ENCODE measurements around the gene TMEM150B. TPM values are rescaled to one million over a fixed set of nuclear protein-coding genes. Genes with fewer than 3 reads are reported as not detected.

TMEM150B gene
- total and polyA plus RNA-seq, 2 donors = 0.48 to 1.7 TPM

- Histone ChIP-seq H3K4me1 (ENCODE audit: insufficient read depth) (no peaks in the 10 kb centered on the region), H3K36me3 (ENCODE audit: insufficient read depth) (no peaks in the 10 kb centered on the region), H3K27ac (ENCODE audit: low read depth) (no peak overlapping the region), H3K4me3 (ENCODE audit: low read depth, low read length) (no peak overlapping the region)
- no peak for DNase-seq (ENCODE audit: extremely low spot score)
- 70% methylated on average over 47 of the region's 47 CpGs for WGBS
Measured at GRCh38 chr19:55312621-55313512, 12.3 kb downstream of the TMEM150B start.

- WGBS = 87% methylated on average over 18 of the region's 18 CpGs
- H3K4me3 ChIP-seq (ENCODE audit: low read depth, low read length) = no peak overlapping the region
Measured at GRCh38 chr19:55311797-55312196, 13.3 kb downstream of the TMEM150B start.

GRCh38 chr19:55311397-55311796 lies 13.7 kb downstream of the TMEM150B start:
- H3K4me1 ChIP-seq (ENCODE audit: insufficient read depth) = no peaks in the 10 kb centered on the region
- WGBS = 86% methylated on average over 9 of the region's 9 CpGs
- H3K4me3 ChIP-seq (ENCODE audit: low read depth, low read length) = no peak overlapping the region
- H3K36me3 ChIP-seq (ENCODE audit: insufficient read depth) = no peaks in the 10 kb centered on the region
- no peak for DNase-seq (ENCODE audit: extremely low spot score)
- no peak overlapping the region for H3K27ac ChIP-seq (ENCODE audit: low read depth)

More at GRCh38 chr19:55311797-55312196, 13.3 kb downstream of the TMEM150B start:
- no peak for DNase-seq (ENCODE audit: extremely low spot score)
- H3K27ac ChIP-seq (ENCODE audit: low read depth) = no peak overlapping the region
- no peaks in the 10 kb centered on the region for H3K36me3 ChIP-seq (ENCODE audit: insufficient read depth)
- no peaks in the 10 kb centered on the region for H3K4me1 ChIP-seq (ENCODE audit: insufficient read depth)

DNA sequence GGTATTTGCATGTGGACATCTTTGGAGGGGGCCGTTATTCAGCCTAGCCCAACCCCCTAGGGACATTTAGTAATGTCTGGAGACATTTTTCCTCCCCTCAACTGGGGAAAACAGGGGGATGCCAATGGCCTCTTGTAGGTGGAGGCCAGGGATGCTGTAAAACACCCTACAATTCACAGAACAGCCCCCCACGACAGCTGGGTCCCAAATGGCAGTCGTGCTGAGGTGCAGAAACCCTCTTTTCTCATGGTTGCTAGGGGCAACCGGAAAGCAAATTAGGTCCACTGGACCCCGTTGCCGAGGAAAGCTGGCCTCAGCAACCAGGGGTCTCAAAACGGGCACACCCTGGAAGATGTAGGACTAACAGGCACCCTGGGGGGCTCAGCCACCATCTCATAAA lies 14.6 kb downstream of the TMEM150B start:
- Histone ChIP-seq H3K36me3 (ENCODE audit: insufficient read depth) (no peaks in the 10 kb centered on the region), H3K4me1 (ENCODE audit: insufficient read depth) (no peaks in the 10 kb centered on the region), H3K27ac (ENCODE audit: low read depth) (no peak overlapping the region), H3K4me3 (ENCODE audit: low read depth, low read length) (no peak overlapping the region)
- no peak for DNase-seq (ENCODE audit: extremely low spot score)
- WGBS = 76% methylated on average over 7 of the region's 7 CpGs

DNA sequence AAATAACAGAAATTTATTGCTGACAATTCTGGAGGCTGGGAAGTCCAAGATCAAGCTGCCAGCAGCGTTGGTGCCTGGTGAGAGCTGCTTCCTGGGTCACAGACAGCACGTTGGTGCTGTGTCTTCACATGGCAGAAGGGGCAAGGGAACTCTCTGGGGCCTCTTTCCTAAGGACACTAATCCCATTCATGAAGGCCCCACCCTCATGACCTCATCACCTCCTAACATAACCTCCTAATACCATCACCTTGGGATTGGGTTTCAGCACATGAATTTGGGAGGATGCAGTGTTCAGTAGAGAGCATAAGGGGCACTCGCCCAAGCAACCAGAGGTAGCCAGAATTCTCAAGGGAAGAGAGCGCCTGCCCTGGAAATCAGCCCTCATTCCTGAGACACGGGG lies 15.7 kb downstream of the TMEM150B start:
- no peaks in the 10 kb centered on the region for H3K36me3 ChIP-seq (ENCODE audit: insufficient read depth)
- no peak overlapping the region for H3K27ac ChIP-seq (ENCODE audit: low read depth)
- no peak for DNase-seq (ENCODE audit: extremely low spot score)
- H3K4me1 ChIP-seq (ENCODE audit: insufficient read depth) = no peaks in the 10 kb centered on the region
- no peak overlapping the region for H3K4me3 ChIP-seq (ENCODE audit: low read depth, low read length)
- 94% methylated on average over 5 of the region's 5 CpGs for WGBS

GRCh38 chr19:55308281-55308680 lies 16.9 kb downstream of the TMEM150B start:
- no peak overlapping the region for H3K27ac ChIP-seq (ENCODE audit: low read depth)
- no peak overlapping the region for H3K4me3 ChIP-seq (ENCODE audit: low read depth, low read length)
- WGBS = 94% methylated on average over 11 of the region's 11 CpGs
- H3K36me3 ChIP-seq (ENCODE audit: insufficient read depth) = no peaks in the 10 kb centered on the region
- no peaks in the 10 kb centered on the region for H3K4me1 ChIP-seq (ENCODE audit: insufficient read depth)
- no peak for DNase-seq (ENCODE audit: extremely low spot score)

DNA sequence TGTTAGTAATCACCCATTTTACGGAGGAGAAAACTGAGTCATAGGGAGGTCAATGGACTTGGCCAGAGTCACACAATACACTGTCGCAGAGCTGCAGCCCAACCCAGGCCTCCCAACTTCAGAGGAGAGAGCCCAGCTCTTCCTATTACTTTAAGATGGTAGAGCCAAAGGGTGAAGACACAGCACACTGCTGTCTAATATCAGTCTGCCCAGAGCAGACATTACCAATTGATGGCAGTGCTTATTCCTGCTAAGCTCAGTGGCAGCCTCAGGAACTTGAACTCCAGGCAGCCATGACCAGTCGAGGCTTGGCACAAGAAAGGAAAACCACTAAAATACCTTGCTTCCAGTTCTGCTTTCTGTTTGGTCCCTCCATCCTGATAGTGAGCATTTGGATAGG lies 18.4 kb downstream of the TMEM150B start:
- Histone ChIP-seq H3K27ac (ENCODE audit: low read depth) (no peak overlapping the region), H3K36me3 (ENCODE audit: insufficient read depth) (no peaks in the 10 kb centered on the region), H3K4me1 (ENCODE audit: insufficient read depth) (peaks cover 1% of the 10 kb centered on the region), H3K4me3 (ENCODE audit: low read depth, low read length) (no peak overlapping the region)
- 87% methylated on average over 3 of the region's 3 CpGs for WGBS
- DNase-seq (ENCODE audit: extremely low spot score) = no peak

GRCh38 chr19:55305983-55306562 lies 19.1 kb downstream of the TMEM150B start:
- WGBS = 92% methylated on average over 17 of the region's 17 CpGs
- H3K36me3 ChIP-seq (ENCODE audit: insufficient read depth) = no peaks in the 10 kb centered on the region
- H3K4me1 ChIP-seq (ENCODE audit: insufficient read depth) = peaks cover 1% of the 10 kb centered on the region
- H3K4me3 ChIP-seq (ENCODE audit: low read depth, low read length) = no peak overlapping the region
- DNase-seq (ENCODE audit: extremely low spot score) = no peak
- no peak overlapping the region for H3K27ac ChIP-seq (ENCODE audit: low read depth)

- peaks cover 1% of the 10 kb centered on the region for H3K4me1 ChIP-seq (ENCODE audit: insufficient read depth)
- DNase-seq (ENCODE audit: extremely low spot score) = no peak
- no peaks in the 10 kb centered on the region for H3K36me3 ChIP-seq (ENCODE audit: insufficient read depth)
- no peak overlapping the region for H3K4me3 ChIP-seq (ENCODE audit: low read depth, low read length)
- no peak overlapping the region for H3K27ac ChIP-seq (ENCODE audit: low read depth)
- WGBS = 84% methylated on average over 9 of the region's 9 CpGs
Measured at GRCh38 chr19:55305491-55305890, 19.6 kb downstream of the TMEM150B start.

DNA sequence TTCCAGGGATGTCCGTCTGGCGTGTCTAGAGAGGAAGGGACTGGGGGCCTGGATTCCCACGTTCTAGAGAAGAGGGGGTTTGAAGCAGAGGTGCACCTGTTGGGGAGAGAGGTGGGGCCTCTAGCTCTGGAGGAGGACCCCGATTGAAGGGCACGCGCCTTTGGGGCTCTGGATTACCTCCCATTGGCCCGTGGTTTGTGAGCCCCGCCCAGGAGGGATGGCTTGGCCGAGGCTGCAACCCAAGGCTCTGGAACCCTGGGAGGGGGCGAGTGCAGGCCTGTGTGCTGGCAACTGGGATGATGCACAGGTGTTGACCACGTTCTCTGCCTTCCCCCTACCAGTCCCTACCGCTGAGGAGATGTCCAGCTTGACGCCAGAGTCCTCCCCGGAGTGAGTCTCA lies 20.2 kb downstream of the TMEM150B start:
- 78% methylated on average over 14 of the region's 14 CpGs for WGBS
- H3K27ac ChIP-seq (ENCODE audit: low read depth) = no peak overlapping the region
- H3K4me3 ChIP-seq (ENCODE audit: low read depth, low read length) = no peak overlapping the region
- no peaks in the 10 kb centered on the region for H3K36me3 ChIP-seq (ENCODE audit: insufficient read depth)
- no peak for DNase-seq (ENCODE audit: extremely low spot score)
- peaks cover 1% of the 10 kb centered on the region for H3K4me1 ChIP-seq (ENCODE audit: insufficient read depth)

- H3K27ac ChIP-seq (ENCODE audit: low read depth) = no peak overlapping the region
- no peaks in the 10 kb centered on the region for H3K36me3 ChIP-seq (ENCODE audit: insufficient read depth)
- WGBS = 89% methylated on average over 39 of the region's 39 CpGs
- DNase-seq (ENCODE audit: extremely low spot score) = no peak
- H3K4me1 ChIP-seq (ENCODE audit: insufficient read depth) = peaks cover 1% of the 10 kb centered on the region
- H3K4me3 ChIP-seq (ENCODE audit: low read depth, low read length) = no peak overlapping the region
Measured at GRCh38 chr19:55304279-55304978, 20.7 kb downstream of the TMEM150B start.

- Histone ChIP-seq H3K36me3 (ENCODE audit: insufficient read depth) (no peaks in the 10 kb centered on the region), H3K4me3 (ENCODE audit: low read depth, low read length) (no peak overlapping the region), H3K4me1 (ENCODE audit: insufficient read depth) (peaks cover 1% of the 10 kb centered on the region), H3K27ac (ENCODE audit: low read depth) (no peak overlapping the region)
- WGBS = 92% methylated on average over 11 of the region's 11 CpGs
- DNase-seq (ENCODE audit: extremely low spot score) = no peak
Measured at GRCh38 chr19:55303477-55303876, 21.7 kb downstream of the TMEM150B start.

DNA sequence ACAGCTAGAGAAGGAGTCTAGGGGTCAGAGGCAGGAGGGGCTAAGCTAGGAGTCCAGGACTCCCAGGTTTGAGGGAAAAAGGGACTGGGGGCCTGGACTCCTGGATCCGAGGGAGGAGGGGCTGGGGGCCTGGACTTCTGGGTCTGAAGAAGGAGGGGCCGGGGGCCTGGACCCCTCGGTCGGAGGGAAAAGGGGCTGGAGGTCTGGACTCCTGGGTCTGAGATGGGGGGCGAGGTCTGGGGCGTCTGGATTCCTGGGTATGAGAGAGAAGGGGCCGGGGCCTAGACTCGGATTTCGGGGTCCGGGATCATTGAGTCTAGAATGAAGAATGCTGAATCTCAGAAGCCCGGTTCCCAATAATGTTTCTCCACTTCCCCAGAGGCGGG lies 22.8 kb downstream of the TMEM150B start:
- H3K4me3 ChIP-seq (ENCODE audit: low read depth, low read length) = no peak overlapping the region
- DNase-seq (ENCODE audit: extremely low spot score) = no peak
- 80% methylated on average over 12 of the region's 12 CpGs for WGBS
- no peak overlapping the region for H3K27ac ChIP-seq (ENCODE audit: low read depth)
- peaks cover 1% of the 10 kb centered on the region for H3K4me1 ChIP-seq (ENCODE audit: insufficient read depth)
- H3K36me3 ChIP-seq (ENCODE audit: insufficient read depth) = no peaks in the 10 kb centered on the region

Measured in urinary bladder (tissue), 4 donors.